Activated CD8-positive, alpha-beta memory T cell treated with anti-CD3 and anti-CD28 coated beads, Interleukin-2, amount 50 U/mL, for 24 hours (primary cell): ENCODE measurements around the gene RNPEPL1.

Experiments used
- DNase-seq: peaks from one replicate; pipeline ENCODE4 v3.0.0-alpha.2; 2020; ENCODE audit errors: extremely low read depth

The RNPEPL1 gene

DNA sequence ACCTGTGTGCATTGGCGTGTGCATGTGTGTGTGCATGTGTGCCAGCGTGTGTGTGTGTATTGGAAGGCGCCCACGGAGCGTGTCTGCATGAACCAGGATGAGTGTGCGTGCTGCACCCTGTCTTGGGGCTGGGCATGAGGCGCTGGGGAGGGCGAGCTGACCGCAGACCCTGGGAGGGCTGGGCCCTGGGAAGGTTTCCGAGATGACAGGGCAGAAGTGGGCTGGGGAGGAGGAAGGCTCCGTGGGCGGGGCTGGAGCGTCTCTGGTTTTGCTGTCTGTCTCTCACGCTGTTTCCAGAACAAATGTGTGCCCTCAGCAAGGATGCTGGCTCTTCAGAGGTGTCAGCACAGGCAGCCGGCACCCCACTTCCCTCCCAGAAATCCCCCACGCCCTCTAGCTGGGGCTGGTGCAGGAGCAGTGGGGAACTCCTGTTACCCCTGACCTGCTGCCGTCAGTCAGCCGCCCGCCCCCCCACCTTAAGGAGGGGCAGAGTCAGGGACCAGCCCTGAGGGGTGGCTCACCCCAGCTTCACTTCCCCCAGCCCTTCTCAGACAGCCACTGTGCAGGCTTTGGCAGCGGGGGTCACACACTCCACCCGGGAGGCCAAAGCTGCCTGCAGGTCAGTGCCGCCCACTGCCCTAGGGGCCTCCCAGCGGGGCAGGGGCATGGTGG is 56.8 kb downstream of the RNPEPL1 start, which contains the start of gene GPR35:
Gene GPR35 (plus strand): TSS at position 531 of the 672 bp plus-strand sequence. CDS start 4,473 bp downstream, outside the sequence.
- DNase-seq: peak; percentile 30

DNA sequence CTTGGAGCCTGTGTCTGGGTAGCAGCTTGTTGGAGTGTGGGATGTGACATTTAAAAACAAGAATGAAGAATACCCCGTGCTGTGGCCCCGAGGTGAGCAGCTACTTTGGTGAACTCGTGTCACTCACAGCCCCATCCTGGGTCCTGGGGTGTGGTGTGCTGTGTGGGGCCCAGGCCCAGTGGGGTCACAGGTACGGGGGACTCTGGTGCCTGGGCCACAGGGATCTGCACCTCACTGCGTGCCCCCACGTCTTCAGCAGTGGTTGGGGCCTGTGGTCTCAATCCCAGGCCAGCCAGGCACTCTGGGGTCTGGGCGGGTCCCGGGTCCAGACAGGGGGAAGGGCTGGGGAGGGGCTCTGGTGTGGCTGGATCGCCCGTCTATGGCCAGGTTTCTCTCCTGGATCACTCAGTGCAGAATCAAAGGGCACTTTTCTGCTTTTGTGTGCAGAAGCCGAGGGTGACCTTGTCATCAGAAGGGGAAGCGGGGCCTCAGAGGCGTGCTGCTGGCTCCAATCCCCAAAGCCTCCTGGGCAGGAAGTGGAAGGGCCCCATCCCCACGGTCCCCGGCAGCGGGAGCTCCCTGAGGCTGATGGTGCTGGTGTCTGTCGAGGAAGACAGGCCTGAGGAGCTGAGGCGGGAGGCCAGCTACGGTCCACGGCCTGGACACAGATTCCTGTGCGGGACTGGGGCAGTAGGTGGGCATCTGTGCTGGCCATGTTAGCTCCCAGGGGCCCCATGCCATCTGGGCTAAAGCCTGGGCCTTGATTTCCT is 58.4 kb downstream of the RNPEPL1 start:
- no peak for DNase-seq

DNA sequence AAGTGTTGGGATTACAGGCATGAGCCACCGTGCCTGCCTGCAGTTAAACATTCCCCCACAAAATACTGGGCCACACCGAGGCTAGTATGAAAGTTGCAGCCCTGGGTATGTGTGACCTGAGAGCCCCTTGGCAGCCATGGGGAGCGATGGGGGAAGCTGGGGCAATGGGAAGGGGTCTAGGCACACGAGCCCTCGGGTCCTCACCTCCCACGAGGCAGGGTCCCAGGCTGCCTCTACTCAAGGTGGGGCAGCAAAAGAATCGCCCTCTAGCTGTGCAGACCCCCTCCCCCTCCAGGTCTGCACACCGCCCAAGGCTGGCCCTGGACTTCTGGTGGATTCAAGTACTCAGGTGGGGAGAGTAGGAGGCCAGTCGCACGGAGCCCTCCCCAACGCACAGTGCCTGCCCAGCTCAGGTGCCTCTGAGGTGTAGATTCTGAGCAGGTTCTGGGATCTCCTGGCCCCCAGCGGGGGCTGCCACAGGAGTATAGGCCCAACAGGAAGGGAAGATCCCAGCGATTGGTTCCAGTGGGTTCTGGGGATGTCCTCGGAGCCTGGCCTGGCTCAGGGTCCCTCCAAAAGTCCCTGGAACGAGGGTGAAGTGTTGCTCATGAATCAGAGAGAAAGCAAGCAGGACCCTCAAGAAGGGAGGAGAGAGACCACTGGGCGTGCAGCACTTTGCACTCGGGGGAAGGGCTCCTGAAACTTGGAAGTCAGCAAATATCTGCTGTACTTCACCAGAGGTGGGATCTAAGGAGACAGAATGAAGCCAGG is 59.6 kb downstream of the RNPEPL1 start:
- no peak for DNase-seq

DNA sequence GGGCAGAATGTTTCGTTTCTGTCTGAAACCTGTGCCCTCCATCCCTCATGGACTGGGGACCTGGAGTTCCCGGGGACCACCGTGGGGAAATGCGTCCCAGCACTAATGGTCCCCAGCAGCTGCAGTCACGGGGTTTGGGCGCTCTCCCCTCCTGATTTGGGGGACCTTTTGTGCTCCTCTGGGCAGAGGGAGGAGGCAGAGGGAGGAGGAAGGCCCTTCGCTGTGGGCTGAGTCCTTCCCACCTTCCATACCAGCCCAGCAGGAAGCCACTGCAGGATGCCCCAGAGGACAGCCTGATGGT is 60.2 kb downstream of the RNPEPL1 start:
- DNase-seq: no peak

DNA sequence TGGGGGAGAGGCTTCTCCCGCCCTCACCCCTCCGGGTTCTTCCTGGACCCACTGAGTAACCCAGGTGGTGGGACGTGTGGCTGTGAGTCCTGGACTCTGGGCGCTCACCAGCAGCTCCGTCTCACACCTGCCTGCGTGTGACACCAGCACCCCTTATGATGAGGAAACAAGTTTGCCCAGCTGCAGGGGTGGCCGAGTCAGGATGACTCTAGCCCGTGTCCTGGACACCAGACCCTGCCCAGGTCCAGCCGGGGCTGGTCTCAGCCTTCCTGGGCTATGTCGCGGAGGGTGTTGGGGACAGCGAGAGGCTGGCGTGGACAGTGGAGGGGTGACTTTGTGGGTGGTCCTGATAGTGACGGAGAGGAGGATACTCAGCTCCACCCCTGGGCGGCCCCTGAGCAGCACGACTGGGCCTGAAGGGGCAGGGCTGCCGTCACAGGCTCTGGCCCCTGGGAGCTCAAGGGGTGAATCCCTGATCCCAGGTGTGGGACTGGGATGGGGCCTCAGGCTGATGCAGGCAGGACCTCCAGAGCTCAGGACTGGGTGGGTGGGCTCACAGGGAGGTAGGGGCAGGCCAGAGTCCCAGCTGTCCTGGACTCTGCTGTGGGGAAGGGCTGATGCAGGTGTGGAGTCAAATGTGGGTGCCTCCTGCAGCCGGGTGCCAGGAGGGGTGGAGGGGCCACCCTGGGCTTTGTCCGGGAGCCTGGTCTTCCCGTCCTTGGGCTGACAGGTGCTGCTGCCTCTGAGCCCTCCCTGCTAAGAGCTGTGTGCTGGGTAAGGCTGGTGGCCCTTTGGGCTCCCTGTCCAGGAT is 60.7 kb downstream of the RNPEPL1 start:
- no peak for DNase-seq

DNA sequence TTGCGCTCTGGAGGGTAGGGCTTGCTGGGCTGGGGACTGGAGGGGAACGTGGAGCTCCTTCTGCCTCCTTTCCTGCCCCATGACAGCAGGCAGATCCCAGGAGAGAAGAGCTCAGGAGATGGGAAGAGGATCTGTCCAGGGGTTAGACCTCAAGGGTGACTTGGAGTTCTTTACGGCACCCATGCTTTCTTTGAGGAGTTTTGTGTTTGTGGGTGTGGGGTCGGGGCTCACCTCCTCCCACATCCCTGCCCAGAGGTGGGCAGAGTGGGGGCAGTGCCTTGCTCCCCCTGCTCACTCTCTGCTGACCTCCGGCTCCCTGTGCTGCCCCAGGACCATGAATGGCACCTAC is 61.3 kb downstream of the RNPEPL1 start:
- DNase-seq: no peak

DNA sequence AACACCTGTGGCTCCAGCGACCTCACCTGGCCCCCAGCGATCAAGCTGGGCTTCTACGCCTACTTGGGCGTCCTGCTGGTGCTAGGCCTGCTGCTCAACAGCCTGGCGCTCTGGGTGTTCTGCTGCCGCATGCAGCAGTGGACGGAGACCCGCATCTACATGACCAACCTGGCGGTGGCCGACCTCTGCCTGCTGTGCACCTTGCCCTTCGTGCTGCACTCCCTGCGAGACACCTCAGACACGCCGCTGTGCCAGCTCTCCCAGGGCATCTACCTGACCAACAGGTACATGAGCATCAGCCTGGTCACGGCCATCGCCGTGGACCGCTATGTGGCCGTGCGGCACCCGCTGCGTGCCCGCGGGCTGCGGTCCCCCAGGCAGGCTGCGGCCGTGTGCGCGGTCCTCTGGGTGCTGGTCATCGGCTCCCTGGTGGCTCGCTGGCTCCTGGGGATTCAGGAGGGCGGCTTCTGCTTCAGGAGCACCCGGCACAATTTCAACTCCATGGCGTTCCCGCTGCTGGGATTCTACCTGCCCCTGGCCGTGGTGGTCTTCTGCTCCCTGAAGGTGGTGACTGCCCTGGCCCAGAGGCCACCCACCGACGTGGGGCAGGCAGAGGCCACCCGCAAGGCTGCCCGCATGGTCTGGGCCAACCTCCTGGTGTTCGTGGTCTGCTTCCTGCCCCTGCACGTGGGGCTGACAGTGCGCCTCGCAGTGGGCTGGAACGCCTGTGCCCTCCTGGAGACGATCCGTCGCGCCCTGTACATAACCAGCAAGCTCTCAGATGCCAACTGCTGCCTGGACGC is 61.9 kb downstream of the RNPEPL1 start:
- no peak for DNase-seq
